ENCODE data around the gene HEXD. TPM values are rescaled to one million over a fixed set of nuclear protein-coding genes. Genes with fewer than 3 reads are reported as not detected.

HEXD gene
- polyA plus RNA-seq, 3 donors from 2014 or later = 12.7 to 18.8 (median 15.2) TPM

DNA sequence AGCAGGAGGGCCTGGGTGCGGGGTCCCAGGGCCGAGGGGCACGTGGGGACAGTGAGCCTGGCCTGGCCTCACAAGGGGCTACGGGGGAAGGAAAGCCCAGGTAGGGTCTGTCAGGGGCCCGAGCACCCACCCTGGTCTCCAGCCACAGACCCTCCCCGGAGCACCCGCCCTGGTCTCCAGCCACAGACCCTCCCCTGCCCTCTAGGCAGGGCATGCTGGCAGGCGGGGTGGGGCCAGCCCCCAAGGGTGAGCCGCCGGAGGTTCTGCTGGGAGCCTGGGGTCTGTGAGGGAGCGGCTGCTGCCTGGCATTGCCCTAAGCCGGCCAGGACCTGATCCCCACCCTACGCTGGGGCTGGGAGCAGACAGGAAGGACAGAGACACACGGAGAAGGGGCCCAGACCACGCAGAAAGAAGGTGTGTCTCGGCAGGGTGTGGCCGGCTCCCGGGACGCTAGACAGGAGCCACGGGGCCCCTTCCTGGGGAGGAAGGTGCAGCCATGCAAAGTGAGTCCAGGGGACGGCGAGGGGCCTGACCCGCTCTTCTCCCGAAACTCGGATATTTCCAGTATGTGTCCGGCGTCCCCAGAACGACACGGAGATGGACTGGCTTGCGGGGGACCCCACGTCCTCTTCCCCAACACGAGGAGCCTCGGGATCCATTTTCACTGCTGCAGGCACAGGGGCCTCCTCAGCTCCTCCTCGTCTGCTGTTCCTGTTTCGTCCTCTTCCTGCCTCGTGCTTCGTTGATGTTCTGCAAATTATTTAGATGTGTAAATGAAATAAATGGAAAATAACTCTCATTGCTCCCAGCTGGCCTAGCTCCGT, 31.1 kb upstream of the HEXD start:
- H3K4me3 Mint-ChIP-seq = no peak overlapping the region
- H3K9me3 Mint-ChIP-seq = no peaks in the 10 kb centered on the region
- H3K27me3 Mint-ChIP-seq (ENCODE audit: low read depth in 3 of 3) = peaks cover 1 to 8% (median 2%) of the 10 kb centered on the region in 3 donors
- H3K27ac Mint-ChIP-seq = no peak overlapping the region
- peaks cover 0 to 2% (median 0%) of the 10 kb centered on the region in 3 donors for H3K36me3 Mint-ChIP-seq
- no peaks in the 10 kb centered on the region for H3K4me1 Mint-ChIP-seq
- DNase-seq = no peak

DNA sequence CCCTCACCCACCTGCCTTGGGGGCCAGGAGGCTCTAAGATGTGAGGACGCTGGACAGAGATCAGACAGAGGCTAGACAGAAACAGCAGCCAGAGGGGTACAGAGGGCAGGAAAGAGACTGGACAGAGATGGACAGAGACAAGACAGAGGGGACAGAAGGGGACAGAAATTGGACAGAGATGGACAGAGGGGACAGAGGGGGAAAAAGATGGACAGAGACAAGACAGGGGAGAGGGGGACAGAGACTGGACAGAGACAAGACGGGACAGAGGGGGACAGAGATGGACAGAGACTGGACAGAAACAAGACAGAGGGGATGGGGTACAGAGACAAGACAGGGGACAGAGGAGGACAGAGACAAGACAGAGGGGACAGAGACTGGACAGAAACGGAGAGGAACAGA, 30.4 kb upstream of the HEXD start:
- no peak overlapping the region for H3K4me3 Mint-ChIP-seq
- DNase-seq = no peak
- peaks cover 1 to 8% (median 2%) of the 10 kb centered on the region in 3 donors for H3K27me3 Mint-ChIP-seq (ENCODE audit: low read depth in 3 of 3)
- H3K4me1 Mint-ChIP-seq = no peaks in the 10 kb centered on the region
- H3K36me3 Mint-ChIP-seq = peaks cover 0 to 6% (median 4%) of the 10 kb centered on the region in 3 donors
- no peaks in the 10 kb centered on the region for H3K9me3 Mint-ChIP-seq
- H3K27ac Mint-ChIP-seq = no peak overlapping the region

DNA sequence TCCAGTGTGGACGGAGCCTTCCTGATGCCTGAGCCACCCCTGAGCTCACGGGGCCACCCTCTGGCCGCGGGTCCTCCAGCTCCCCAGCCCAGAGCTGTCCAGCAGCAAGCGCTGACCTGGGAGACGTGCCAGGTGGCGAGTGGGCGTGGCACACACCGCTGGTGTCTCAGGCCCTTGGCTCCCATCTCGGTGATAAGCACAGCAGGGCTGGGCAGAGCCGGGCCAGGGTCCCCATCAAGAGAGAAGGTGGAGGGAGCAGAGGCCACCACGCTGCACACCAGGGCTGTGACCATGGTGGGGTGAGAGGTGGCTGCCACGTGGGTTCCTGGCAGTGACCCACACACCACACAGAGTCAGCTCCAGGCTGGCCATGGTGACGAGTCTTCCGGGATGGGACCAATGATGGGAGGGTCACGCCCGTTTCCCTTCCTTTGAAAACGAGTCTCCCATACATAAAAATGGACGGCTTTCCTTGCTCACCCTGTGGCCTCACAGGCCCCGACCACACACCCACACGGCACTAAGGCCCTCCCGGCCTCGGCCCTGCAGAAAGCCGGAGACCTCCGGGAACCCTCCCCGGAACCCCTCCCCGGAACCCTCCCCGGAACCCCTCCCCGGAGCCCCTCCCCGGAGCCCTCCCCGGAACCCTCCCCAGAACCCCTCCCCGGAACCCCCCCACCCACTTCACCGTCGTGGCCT, 29.8 kb upstream of the HEXD start:
- Mint-ChIP-seq H3K4me1 (no peaks in the 10 kb centered on the region), H3K36me3 (peaks cover 0 to 8% (median 8%) of the 10 kb centered on the region in 3 donors), H3K4me3 (no peak overlapping the region), H3K27ac (no peak overlapping the region), H3K27me3 (ENCODE audit: low read depth in 3 of 3) (peaks cover 1 to 8% (median 2%) of the 10 kb centered on the region in 3 donors), H3K9me3 (no peaks in the 10 kb centered on the region)
- DNase-seq = no peak

DNA sequence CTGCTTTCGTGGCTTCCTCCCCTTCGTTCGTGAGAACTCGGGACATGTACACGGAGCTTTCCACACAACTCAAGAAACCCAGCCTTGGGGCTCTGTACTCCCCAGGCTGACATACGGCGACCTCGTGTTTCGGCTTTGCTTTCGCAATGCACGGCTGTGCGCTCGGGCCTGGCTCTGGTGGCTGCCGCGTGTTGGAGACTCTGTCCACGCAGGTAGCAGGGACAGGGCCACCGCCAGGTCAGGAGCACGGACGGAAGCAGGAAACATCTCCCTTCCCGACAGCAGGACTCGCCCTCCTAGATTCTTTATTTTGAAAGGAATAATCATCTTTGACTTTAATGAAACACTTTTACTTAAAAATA, 29.2 kb upstream of the HEXD start:
- Mint-ChIP-seq H3K4me1 (no peaks in the 10 kb centered on the region), H3K9me3 (no peaks in the 10 kb centered on the region), H3K27me3 (ENCODE audit: low read depth in 3 of 3) (peaks cover 1 to 8% (median 2%) of the 10 kb centered on the region in 3 donors), H3K27ac (no peak overlapping the region), H3K4me3 (no peak overlapping the region), H3K36me3 (peaks cover 0 to 12% (median 9%) of the 10 kb centered on the region in 3 donors)
- no peak for DNase-seq

DNA sequence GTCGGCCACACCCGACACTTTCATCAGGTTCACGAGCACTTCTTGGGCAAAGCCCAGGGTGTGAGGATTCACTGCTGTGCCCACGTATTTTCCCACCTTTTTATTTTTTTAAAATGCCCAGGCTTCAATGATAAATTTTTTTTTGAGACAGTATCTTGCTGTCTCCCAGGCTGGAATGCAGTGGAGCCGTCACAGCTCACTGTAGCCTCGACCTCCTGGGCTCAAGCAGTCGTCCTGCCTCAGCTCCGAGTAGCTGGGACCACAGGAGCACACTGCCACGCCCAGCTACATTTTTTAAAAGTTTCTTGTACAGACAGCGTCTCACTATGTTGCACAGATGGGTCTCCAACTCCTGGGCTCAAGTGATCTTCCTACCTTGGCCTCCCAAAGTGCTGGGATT, 28.8 kb upstream of the HEXD start:
- peaks cover 1 to 8% (median 2%) of the 10 kb centered on the region in 3 donors for H3K27me3 Mint-ChIP-seq (ENCODE audit: low read depth in 3 of 3)
- no peaks in the 10 kb centered on the region for H3K4me1 Mint-ChIP-seq
- no peak for DNase-seq
- no peaks in the 10 kb centered on the region for H3K9me3 Mint-ChIP-seq
- H3K36me3 Mint-ChIP-seq = peaks cover 0 to 12% (median 9%) of the 10 kb centered on the region in 3 donors
- no peak overlapping the region for H3K4me3 Mint-ChIP-seq
- H3K27ac Mint-ChIP-seq = no peak overlapping the region

DNA sequence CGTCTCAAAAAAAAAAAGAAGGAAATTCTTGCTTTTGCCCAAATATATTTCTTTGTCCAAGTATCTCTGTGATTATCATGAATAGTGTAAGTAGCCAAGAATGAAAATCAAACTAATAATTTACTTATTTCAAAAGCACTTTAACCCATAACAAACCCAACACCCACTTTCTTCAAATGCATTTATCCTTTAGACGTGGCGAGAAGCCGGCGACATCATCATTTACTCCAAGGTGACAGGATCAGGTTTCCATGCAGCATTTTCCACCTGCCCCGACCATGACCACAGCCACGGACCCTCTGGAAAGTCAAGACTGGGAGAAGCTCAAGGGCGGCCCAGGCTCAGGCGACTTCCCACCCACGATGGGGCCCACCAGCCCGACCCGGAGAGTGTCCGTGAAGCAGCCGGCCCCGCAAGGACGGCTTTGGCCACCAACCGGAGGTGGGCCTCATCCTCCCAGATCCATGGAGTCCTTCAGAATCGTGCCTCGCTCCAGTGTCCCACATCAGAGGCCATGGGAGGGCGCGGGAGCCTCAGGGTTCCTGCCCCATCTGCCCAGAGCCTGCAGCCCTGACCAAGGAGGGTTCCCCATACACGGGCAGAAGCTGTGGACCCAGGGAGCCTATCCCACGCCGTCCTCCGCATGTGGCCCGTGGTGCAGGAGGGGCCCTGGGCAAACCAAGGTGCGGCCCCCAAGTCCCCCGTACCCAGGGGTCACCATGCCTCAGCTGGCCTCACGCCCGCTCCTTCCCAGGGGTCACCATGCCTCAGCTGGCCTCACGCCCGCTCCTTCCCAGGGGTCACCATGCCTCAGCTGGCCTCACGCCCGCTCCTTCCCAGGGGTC, 27.9 kb upstream of the HEXD start:
- Mint-ChIP-seq H3K4me1 (no peaks in the 10 kb centered on the region), H3K9me3 (no peaks in the 10 kb centered on the region), H3K4me3 (no peak overlapping the region), H3K36me3 (peaks cover 0 to 12% (median 9%) of the 10 kb centered on the region in 3 donors), H3K27me3 (ENCODE audit: low read depth in 3 of 3) (peaks cover 0 to 9% (median 2%) of the 10 kb centered on the region in 3 donors), H3K27ac (no peak overlapping the region)
- no peak for DNase-seq

DNA sequence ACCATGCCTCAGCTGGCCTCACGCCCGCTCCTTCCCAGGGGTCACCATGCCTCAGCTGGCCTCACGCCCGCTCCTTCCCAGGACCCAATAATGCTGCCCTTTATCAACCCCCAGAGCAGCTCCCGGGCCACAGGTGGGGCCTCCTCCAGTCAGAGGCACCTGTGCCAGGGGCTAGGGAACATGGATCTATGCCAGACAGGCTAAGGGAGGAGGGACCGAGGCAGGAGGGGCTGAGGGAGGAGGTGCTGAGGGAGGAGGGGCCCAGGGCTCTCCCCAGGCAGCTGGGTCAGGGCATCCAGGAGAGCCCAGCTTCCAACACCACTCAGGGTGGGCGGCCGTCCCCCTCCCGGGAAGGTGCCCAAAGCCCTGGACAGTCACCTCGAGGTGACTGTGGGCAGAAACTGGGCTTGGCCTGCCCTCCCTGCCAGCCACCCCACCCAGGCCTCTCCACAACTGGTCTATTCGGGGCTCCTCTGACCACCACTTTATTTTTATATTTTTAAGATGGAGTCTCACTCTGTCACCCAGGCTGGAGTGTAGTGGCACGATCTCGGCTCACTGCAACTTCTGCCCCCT, 27.2 kb upstream of the HEXD start:
- DNase-seq = no peak

DNA sequence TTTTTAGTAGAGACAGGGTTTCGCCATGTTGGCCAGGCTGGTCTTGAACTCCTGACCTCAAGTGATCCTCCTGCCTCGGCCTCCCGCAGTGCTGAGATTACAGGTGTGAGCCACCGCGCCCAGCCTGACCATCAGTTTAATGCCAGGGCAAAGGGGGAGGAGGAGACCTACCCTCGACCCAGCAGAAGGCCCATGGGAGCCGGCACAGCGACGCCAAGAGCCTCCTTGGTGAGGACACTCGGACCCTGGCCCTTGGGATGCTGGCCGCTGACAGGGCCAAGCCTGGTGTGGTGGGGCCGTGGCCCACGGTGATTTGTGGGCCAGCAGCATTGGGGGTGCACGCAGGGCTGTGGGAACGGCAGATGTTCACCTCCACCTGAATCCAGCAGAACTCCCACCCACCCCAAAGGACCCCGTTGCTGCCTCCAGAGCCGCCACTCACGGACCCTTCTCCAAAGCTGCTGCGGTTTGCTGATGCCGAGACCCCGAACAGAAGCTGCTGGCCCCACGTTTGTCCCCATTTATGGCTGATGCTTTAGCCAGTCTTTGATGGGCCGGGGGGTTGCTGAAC, 26.6 kb upstream of the HEXD start:
- no peak overlapping the region for H3K27ac Mint-ChIP-seq
- H3K4me1 Mint-ChIP-seq = no peaks in the 10 kb centered on the region
- no peak for DNase-seq

More for the DNA sequence above, 27.2 kb upstream of the HEXD start:
- H3K4me3 Mint-ChIP-seq = no peak overlapping the region
- no peak overlapping the region for H3K27ac Mint-ChIP-seq
- H3K4me1 Mint-ChIP-seq = no peaks in the 10 kb centered on the region
- peaks cover 0 to 9% (median 2%) of the 10 kb centered on the region in 3 donors for H3K27me3 Mint-ChIP-seq (ENCODE audit: low read depth in 3 of 3)
- peaks cover 0 to 12% (median 9%) of the 10 kb centered on the region in 3 donors for H3K36me3 Mint-ChIP-seq
- H3K9me3 Mint-ChIP-seq = no peaks in the 10 kb centered on the region

DNA sequence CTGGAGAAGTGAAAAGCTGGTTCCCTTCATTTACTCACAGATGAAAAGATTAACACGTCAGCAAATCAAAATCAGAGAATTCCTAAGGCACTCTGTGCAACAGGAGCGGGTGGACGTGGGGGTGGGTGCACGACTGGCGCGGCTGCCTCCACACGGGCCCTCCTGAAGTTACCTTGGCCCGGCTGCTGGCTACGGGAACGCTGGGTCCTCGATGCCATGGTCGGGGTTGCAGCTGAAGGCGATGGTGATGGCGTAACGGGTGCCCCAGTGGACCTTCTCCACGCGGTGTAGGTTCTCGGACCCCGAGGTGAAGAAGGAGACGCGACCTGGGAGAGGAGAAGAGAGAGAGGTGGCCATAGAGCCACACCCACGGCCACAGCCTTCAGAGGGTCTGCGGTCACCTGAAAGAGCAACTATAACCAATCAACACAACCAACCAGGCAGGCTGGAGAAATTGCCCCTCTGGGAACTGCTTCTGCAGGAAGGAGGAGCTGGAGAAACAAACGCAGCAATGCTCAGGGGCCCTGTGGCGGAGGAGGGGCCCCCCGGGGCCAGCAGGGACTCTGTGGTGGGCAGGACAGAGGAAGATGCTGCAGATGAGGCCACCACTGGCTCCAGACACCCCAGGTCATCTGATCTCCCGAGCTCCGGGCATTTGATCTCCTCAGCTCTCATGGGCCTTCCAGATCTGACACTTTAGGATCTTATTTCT, 25.8 kb upstream of the HEXD start:
- Mint-ChIP-seq H3K36me3 (peaks cover 4 to 16% (median 9%) of the 10 kb centered on the region in 3 donors), H3K4me1 (no peaks in the 10 kb centered on the region), H3K9me3 (no peaks in the 10 kb centered on the region), H3K27me3 (ENCODE audit: low read depth in 3 of 3) (peaks cover 0 to 9% (median 2%) of the 10 kb centered on the region in 3 donors), H3K27ac (no peak overlapping the region), H3K4me3 (no peak overlapping the region)
- DNase-seq = no peak

More for the DNA sequence above, 26.6 kb upstream of the HEXD start:
- Mint-ChIP-seq H3K36me3 (peaks cover 4 to 16% (median 9%) of the 10 kb centered on the region in 3 donors), H3K27me3 (ENCODE audit: low read depth in 3 of 3) (peaks cover 0 to 9% (median 2%) of the 10 kb centered on the region in 3 donors), H3K4me3 (no peak overlapping the region), H3K9me3 (no peaks in the 10 kb centered on the region)

DNA sequence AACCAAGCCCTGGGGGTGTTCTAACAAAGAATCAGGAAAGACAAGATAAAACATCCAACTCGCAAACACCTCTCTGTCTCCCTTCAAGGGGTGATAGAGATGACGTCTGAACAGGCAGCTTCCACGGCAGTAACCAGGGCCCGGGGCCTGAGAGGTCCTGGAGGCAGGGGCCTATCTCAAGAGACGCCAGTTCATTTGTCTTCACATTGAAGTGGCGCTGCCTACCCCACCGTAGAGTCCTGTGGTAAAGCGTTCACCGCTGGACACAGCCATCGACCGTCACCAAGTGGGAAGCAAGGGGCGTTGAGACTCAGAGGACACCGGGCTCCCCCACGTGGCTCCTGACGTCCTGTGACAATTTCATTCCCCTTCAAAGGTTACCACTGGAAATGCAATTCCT, 25.2 kb upstream of the HEXD start:
- Mint-ChIP-seq H3K4me3 (no peak overlapping the region), H3K9me3 (no peaks in the 10 kb centered on the region)
- DNase-seq = no peak

DNA sequence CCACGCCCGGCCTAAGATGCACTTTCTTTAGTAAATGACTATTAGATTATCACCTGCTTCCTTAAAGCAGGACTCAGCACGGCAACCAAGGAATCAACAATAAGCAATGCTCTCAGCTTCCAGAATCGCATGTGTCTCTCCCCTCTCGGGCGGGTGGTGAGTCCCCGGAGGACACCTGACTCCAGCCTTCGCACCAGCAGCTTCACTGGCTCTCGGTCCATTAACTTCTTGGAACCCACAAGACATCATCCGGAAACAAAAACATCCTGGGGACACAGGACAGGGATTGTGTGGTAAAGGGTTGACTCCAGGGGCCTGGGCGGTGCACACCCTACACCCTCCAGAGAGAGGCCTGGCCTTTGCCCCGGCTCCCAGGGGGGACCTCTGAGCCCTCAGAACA, 23.9 kb upstream of the HEXD start:
- H3K27ac Mint-ChIP-seq = no peak overlapping the region
- H3K36me3 Mint-ChIP-seq = peaks cover 4 to 16% (median 9%) of the 10 kb centered on the region in 3 donors
- H3K27me3 Mint-ChIP-seq (ENCODE audit: low read depth in 3 of 3) = peaks cover 0 to 2% (median 0%) of the 10 kb centered on the region in 3 donors
- H3K4me3 Mint-ChIP-seq = no peak overlapping the region
- no peaks in the 10 kb centered on the region for H3K9me3 Mint-ChIP-seq
- H3K4me1 Mint-ChIP-seq = no peaks in the 10 kb centered on the region
- no peak for DNase-seq

More for the DNA sequence above, 25.2 kb upstream of the HEXD start:
- no peak overlapping the region for H3K27ac Mint-ChIP-seq
- H3K36me3 Mint-ChIP-seq = peaks cover 4 to 16% (median 9%) of the 10 kb centered on the region in 3 donors
- H3K27me3 Mint-ChIP-seq (ENCODE audit: low read depth in 3 of 3) = peaks cover 0 to 6% (median 0%) of the 10 kb centered on the region in 3 donors
- no peaks in the 10 kb centered on the region for H3K4me1 Mint-ChIP-seq

DNA sequence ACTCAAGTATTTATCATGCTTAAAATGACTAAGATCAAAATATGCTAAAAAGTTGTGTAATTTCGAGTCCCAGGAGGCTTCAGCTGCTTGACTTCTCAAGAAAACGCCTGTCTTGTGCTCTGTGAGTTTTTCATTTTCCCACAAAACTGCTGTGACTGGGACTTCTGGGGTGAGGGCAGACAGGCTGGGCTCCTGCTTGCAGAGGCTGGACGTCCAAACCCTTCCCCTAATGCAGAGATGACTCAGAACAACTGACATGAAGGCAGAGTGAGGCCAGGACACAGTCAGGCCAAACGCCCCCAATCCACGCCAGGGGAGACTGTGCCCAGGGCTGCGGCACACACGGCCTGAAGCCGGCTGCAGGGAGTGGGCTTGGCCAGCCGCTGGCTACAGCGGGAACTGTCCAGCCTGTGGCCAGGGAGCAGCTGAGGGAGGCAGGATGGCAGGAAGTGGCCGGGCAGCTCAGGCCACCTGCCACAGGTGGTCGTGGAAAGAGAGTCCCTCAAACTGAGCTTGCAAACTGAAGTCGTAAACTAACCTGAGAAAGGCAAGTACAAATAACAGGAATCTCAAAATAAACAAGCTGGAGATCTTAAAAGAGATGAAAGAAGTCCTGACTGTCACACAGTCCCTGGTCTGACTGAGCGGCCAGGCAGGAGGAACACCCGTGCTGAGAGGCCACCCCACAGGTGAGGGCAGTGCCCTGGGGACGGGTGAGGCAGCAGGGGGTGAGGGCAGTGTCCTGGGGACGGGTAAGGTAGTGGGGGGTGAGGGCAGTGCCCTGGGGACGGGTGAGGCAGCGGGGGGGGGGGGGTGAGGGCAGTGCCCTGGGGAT, 21.3 kb upstream of the HEXD start:
- peaks cover 4 to 19% (median 13%) of the 10 kb centered on the region in 3 donors for H3K36me3 Mint-ChIP-seq
- no peak for DNase-seq
- peaks cover 0 to 10% (median 0%) of the 10 kb centered on the region in 3 donors for H3K27me3 Mint-ChIP-seq (ENCODE audit: low read depth in 3 of 3)
- no peak overlapping the region for H3K4me3 Mint-ChIP-seq
- peaks cover 15 to 16% of the 10 kb centered on the region in 2 donors for H3K4me1 Mint-ChIP-seq
- no peak overlapping the region for H3K27ac Mint-ChIP-seq
- no peaks in the 10 kb centered on the region for H3K9me3 Mint-ChIP-seq
